Coronary artery (tissue), 2 donors: ENCODE data around the gene INSYN1.
"Not testable (repeated sequence)": the region's sequence is repeated elsewhere in the genome, so short reads cannot be mapped to it uniquely, and the experiment has no call there.

Experiments
- DNase-seq: peaks from one replicate; pipeline ENCODE4 v3.0.0-alpha.2; 2017; ENCODE audit warnings: low spot score
- H3K27ac ChIP-seq, 2 donors: fragments of 200-600 bp; sonication (generic); one replicate each; pipeline ENCODE4 v1.5.1; 2016 to 2019
- H3K4me3 ChIP-seq: fragments of 200-600 bp; sonication (generic); 2 replicates; pipeline ENCODE4 v1.5.1; 2016; ENCODE audit warnings: mild to moderate bottlenecking, moderate library complexity
- CTCF ChIP-seq: fragments of 200-600 bp; sonication (generic); IDR thresholded peaks from one replicate; pipeline ENCODE4 v1.5.1; 2019; ENCODE audit warnings: antibody characterized with exemption

The INSYN1 gene

GRCh38 chr15:73741321-73741836 lies 11.8 kb downstream of the INSYN1 start:
- no peak overlapping the region for H3K27ac ChIP-seq
- H3K4me3 ChIP-seq: no peak overlapping the region
- TF ChIP-seq CTCF: no peak
- no peak for DNase-seq

- no peak overlapping the region for H3K4me3 ChIP-seq
- DNase-seq: no peak
- TF ChIP-seq CTCF: no peak
- no peak overlapping the region for H3K27ac ChIP-seq
Measured at GRCh38 chr15:73740152-73741048, 12.8 kb downstream of the INSYN1 start.

GRCh38 chr15:73737535-73737934 lies 15.6 kb downstream of the INSYN1 start:
- DNase-seq: no peak

GRCh38 chr15:73732930-73733329 lies 20.2 kb downstream of the INSYN1 start:
- no peak for DNase-seq
- TF ChIP-seq CTCF: no peak
- H3K27ac ChIP-seq: no peak overlapping the region
- H3K4me3 ChIP-seq: no peak overlapping the region

More at GRCh38 chr15:73737535-73737934, 15.6 kb downstream of the INSYN1 start:
- H3K4me3 ChIP-seq: no peak overlapping the region
- H3K27ac ChIP-seq: no peak overlapping the region
- no peak for TF ChIP-seq CTCF

- not testable (repeated sequence) for DNase-seq, H3K4me3 ChIP-seq
Measured at GRCh38 chr15:73732051-73732450, 21.1 kb downstream of the INSYN1 start.

GRCh38 chr15:73727330-73727976 lies 25.7 kb downstream of the INSYN1 start:
- no peak for TF ChIP-seq CTCF
- no peak overlapping the region for H3K4me3 ChIP-seq
- H3K27ac ChIP-seq: no peak overlapping the region
- no peak for DNase-seq

More at GRCh38 chr15:73732051-73732450, 21.1 kb downstream of the INSYN1 start:
- H3K27ac ChIP-seq: not testable (repeated sequence)

GRCh38 chr15:73724212-73724611 lies 28.9 kb downstream of the INSYN1 start:
- TF ChIP-seq CTCF: no peak
- H3K27ac ChIP-seq: no peak overlapping the region
- no peak for DNase-seq
- H3K4me3 ChIP-seq: no peak overlapping the region
